K562 (cell line): ENCODE data around the gene GALNT9. TPM values are rescaled to one million over a fixed set of nuclear protein-coding genes. Genes with fewer than 3 reads are reported as not detected.

Source experiments
- BHLHE40 ChIP-seq: IDR thresholded peaks from 2 replicates; pipeline ENCODE4 v1.6.1; 2011; ENCODE audit warnings: low read length, improper control_type of control experiment
- COPS2 ChIP-seq: fragments of 450-650 bp; conservative IDR thresholded peaks from 2 replicates; pipeline ENCODE4 v1.6.1; 2016; ENCODE audit warnings: mild to moderate bottlenecking, moderate library complexity
- DEAF1 ChIP-seq: fragments of 450-650 bp; formaldehyde crosslinking; IDR thresholded peaks from 2 replicates; pipeline ENCODE4 v1.4.0; 2020; ENCODE audit warnings: mild to moderate bottlenecking, moderate library complexity
- NCOA4 ChIP-seq: fragments of 450-650 bp; IDR thresholded peaks from 2 replicates; pipeline ENCODE4 v1.6.1; 2018; ENCODE audit warnings: mild to moderate bottlenecking; ENCODE audit not compliant: partially characterized antibody
- SMARCA4 ChIP-seq: fragments of 450-650 bp; IDR thresholded peaks from 2 replicates; pipeline ENCODE4 v1.6.1; 2016
- SP1 ChIP-seq: sonication (generic); formaldehyde crosslinking; IDR thresholded peaks from 2 replicates; pipeline ENCODE4 v1.8.1; 2022; ENCODE audit warnings: mild to moderate bottlenecking, missing genetic modification reagents
- ZBTB26 ChIP-seq: fragments of 450-650 bp; formaldehyde crosslinking; IDR thresholded peaks from 2 replicates; pipeline ENCODE4 v1.4.0; 2022; ENCODE audit warnings: missing genetic modification characterization
- ZNF354B ChIP-seq: fragments of 250-450 bp; sonication (Bioruptor Pico); IDR thresholded peaks from 2 replicates; pipeline ENCODE4 v1.4.0; 2020
- polyA plus RNA-seq, 8 experiments: library from polyadenylated mRNA; depleted of rRNA in 4 of 8; stranded (reverse) in 5 of 8; unstranded in 3 of 8; fragments of >200 nt; fragmentation: Nextera tagmentation in 2 of 8; fragmentation: Illumina TruSeq in 1 of 8; extraction: Ambion mirVana in 2 of 8; extraction: Trizol in 1 of 8; gene quantifications; 2 replicates each; pipeline versions ENCODE4 v1.2.1 to v1.2.3, GENCODE V29; 2011 to 2014; ENCODE audit warnings: inconsistent platforms in 1 of 8, missing spikeins in 1 of 8
- total RNA-seq, 7 experiments: library from RNA; depleted of rRNA in 6 of 7; stranded (reverse); fragments of >200 nt in 6 of 7; fragmentation: Illumina TruSeq in 2 of 7; extraction: Trizol in 2 of 7; gene quantifications; 2 replicates each; pipeline versions ENCODE4 v1.2.1 to v1.2.3, GENCODE V29; 2011 to 2021; ENCODE audit warnings: low replicate concordance in 1 of 7
- TF ChIP-seq, protein P1 (sequence below): fragments of 450-650 bp; conservative IDR thresholded peaks from 2 replicates; pipeline ENCODE4 v1.6.1; 2016; ENCODE audit warnings: missing genetic modification characterization, low read depth, mild to moderate bottlenecking, missing compliant biosample characterization, moderate library complexity

GALNT9 gene
- total and polyA plus RNA-seq, 9 of the 15 experiments (the other 6 are each of a cell fraction or from before 2014, with no cell fraction given), result not detected

GRCh38 chr12:132152411-132152821 lies 177.0 kb downstream of the GALNT9 start (continued):
- TF ChIP-seq ZBTB26 (CRISPR knock-in tag) (no peak), ZNF354B (CRISPR knock-in tag) (no peak), SMARCA4 (no peak), DEAF1 (no peak), BHLHE40 (no peak), COPS2 (no peak), SP1 (no peak), NCOA4 (no peak)
- TF ChIP-seq, protein P1, sequence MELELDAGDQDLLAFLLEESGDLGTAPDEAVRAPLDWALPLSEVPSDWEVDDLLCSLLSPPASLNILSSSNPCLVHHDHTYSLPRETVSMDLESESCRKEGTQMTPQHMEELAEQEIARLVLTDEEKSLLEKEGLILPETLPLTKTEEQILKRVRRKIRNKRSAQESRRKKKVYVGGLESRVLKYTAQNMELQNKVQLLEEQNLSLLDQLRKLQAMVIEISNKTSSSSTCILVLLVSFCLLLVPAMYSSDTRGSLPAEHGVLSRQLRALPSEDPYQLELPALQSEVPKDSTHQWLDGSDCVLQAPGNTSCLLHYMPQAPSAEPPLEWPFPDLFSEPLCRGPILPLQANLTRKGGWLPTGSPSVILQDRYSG, result no peak
